Measurements from ENCODE around the gene ATP1A3.

ATP1A3 gene

GRCh38 chr19:41930926-41931592 lies 63.0 kb downstream of the ATP1A3 start:
- DNase-seq: no peak

GRCh38 chr19:41930322-41930722 lies 63.7 kb downstream of the ATP1A3 start:
- DNase-seq: no peak

GRCh38 chr19:41929536-41930071 lies 64.4 kb downstream of the ATP1A3 start:
- no peak for DNase-seq

- DNase-seq: no peak
Observed at GRCh38 chr19:41928754-41929535, 65.1 kb downstream of the ATP1A3 start.

GRCh38 chr19:41928221-41928683 lies 65.8 kb downstream of the ATP1A3 start, which contains the start of gene ERFL:
Gene ERFL (minus strand): TSS chr19:41928449. CDS start chr19:41912919, 15,530 bp downstream.
- DNase-seq: peak in 1 of 56 donors; percentile 21

- DNase-seq: peak in 1 of 56 donors; percentile 21
Observed at GRCh38 chr19:41927497-41928192, 66.4 kb downstream of the ATP1A3 start.

GRCh38 chr19:41926763-41927496 lies 67.1 kb downstream of the ATP1A3 start:
- no peak for DNase-seq

- no peak for DNase-seq
Observed at GRCh38 chr19:41926028-41926762, 67.8 kb downstream of the ATP1A3 start.

- no peak for DNase-seq
Observed at GRCh38 chr19:41925208-41926003, 68.6 kb downstream of the ATP1A3 start.

- no peak for DNase-seq
Observed at GRCh38 chr19:41924151-41925145, 69.6 kb downstream of the ATP1A3 start.

GRCh38 chr19:41923045-41923788 lies 70.8 kb downstream of the ATP1A3 start:
- DNase-seq: no peak

- DNase-seq: no peak
Observed at GRCh38 chr19:41922585-41922984, 71.4 kb downstream of the ATP1A3 start.

- no peak for DNase-seq
Observed at GRCh38 chr19:41921577-41922576, 72.2 kb downstream of the ATP1A3 start.

- DNase-seq: no peak
Observed at GRCh38 chr19:41920882-41921576, 73.0 kb downstream of the ATP1A3 start.

GRCh38 chr19:41919948-41920712 lies 73.9 kb downstream of the ATP1A3 start:
- DNase-seq: no peak
